GM12878 (cell line): ENCODE results near the gene ZNF627. TPM values are rescaled to one million over a fixed set of nuclear protein-coding genes. Genes with fewer than 3 reads are reported as not detected.

Experiments
- polyA plus RNA-seq, 11 experiments: library from polyadenylated mRNA; depleted of rRNA in 4 of 11; unstranded in 6 of 11; stranded (reverse) in 5 of 11; fragments of >200 nt; fragmentation: Nextera tagmentation in 4 of 11; fragmentation: Illumina TruSeq in 1 of 11; extraction: Ambion mirVana in 4 of 11; extraction: Trizol in 1 of 11; gene quantifications; 1 replicate in 1 of 11; 2 replicates in 10 of 11; pipeline versions ENCODE4 v1.2.1 to v1.2.3, GENCODE V29; 2011 to 2016; ENCODE audit warnings: inconsistent platforms in 2 of 11, missing spikeins in 2 of 11, low read depth in 1 of 11
- total RNA-seq, 4 experiments: library from RNA; depleted of rRNA in 3 of 4; stranded (reverse); fragments of >200 nt in 3 of 4; fragmentation: Illumina TruSeq in 1 of 4; extraction: Trizol in 1 of 4; gene quantifications; 2 replicates each; pipeline versions ENCODE4 v1.2.1 to v1.2.3, GENCODE V29; 2013 to 2021

ZNF627 gene
- total and polyA plus RNA-seq, 10 of the 15 experiments (the other 5 are each of a cell fraction or from before 2014, with no cell fraction given), result 5.1 to 13.7 (median 10.2) TPM

Other genes with a start within 250 kb of the ZNF627 start
Only the 7 nearest of the 16 such genes appear.
- gene ELAVL3, start 116.4 kb upstream of the ZNF627 start, total RNA-seq (2014; rRNA removed), result under 0.01 TPM in 1 of 2 replicates, not detected in the other
- gene ELAVL3, start 116.4 kb upstream of the ZNF627 start, total RNA-seq (2014; rRNA removed; fragmentation: Illumina TruSeq; extraction: Trizol), result not detected in 2 replicates
- not detected in 2 replicates for gene ELAVL3, start 116.4 kb upstream of the ZNF627 start, total RNA-seq (2021)
- not detected in 2 replicates for gene ELAVL3, start 116.4 kb upstream of the ZNF627 start, polyA plus RNA-seq (2011; rRNA removed)
- gene ELAVL3, start 116.4 kb upstream of the ZNF627 start, polyA plus RNA-seq (2014; fragmentation: Illumina TruSeq; extraction: Trizol), result 0.01 TPM in 1 of 2 replicates, not detected in the other
- gene ELAVL3, start 116.4 kb upstream of the ZNF627 start, polyA plus RNA-seq (2014; fragmentation: Nextera tagmentation; extraction: Ambion mirVana), result not detected
- 0.06 TPM in 1 of 2 replicates, not detected in the other for gene ELAVL3, start 116.4 kb upstream of the ZNF627 start, polyA plus RNA-seq (2014; rRNA removed)
- under 1 TPM in 1 of 2 experiments, not detected in 1; 0.05 TPM for gene ELAVL3, start 116.4 kb upstream of the ZNF627 start, polyA plus RNA-seq (2016; fragmentation: Nextera tagmentation; extraction: Ambion mirVana)
- 6.8 and 7.2 TPM in 2 replicates for gene ZNF653, start 91.6 kb upstream of the ZNF627 start, total RNA-seq (2014; rRNA removed)
- 4.3 and 5.2 TPM in 2 replicates for gene ZNF653, start 91.6 kb upstream of the ZNF627 start, total RNA-seq (2014; rRNA removed; fragmentation: Illumina TruSeq; extraction: Trizol)
- gene ZNF653, start 91.6 kb upstream of the ZNF627 start, total RNA-seq (2021), result 9.5 and 10.0 TPM in 2 replicates
- gene ZNF653, start 91.6 kb upstream of the ZNF627 start, polyA plus RNA-seq (2011; rRNA removed), result 9.5 and 13.2 TPM in 2 replicates
- gene ZNF653, start 91.6 kb upstream of the ZNF627 start, polyA plus RNA-seq (2014; fragmentation: Illumina TruSeq; extraction: Trizol), result 1.8 and 6.2 TPM in 2 replicates
- gene ZNF653, start 91.6 kb upstream of the ZNF627 start, polyA plus RNA-seq (2014; fragmentation: Nextera tagmentation; extraction: Ambion mirVana), result not detected
- 8.1 and 11.2 TPM in 2 replicates for gene ZNF653, start 91.6 kb upstream of the ZNF627 start, polyA plus RNA-seq (2014; rRNA removed)
- gene ZNF653, start 91.6 kb upstream of the ZNF627 start, polyA plus RNA-seq (2016; fragmentation: Nextera tagmentation; extraction: Ambion mirVana), result 1 to 10 TPM; 2.2 to 2.8 TPM
- gene ECSIT, start 68.3 kb upstream of the ZNF627 start, total RNA-seq (2014; rRNA removed), result 56.8 and 59.6 TPM in 2 replicates
- gene ECSIT, start 68.3 kb upstream of the ZNF627 start, total RNA-seq (2014; rRNA removed; fragmentation: Illumina TruSeq; extraction: Trizol), result 20.0 and 24.0 TPM in 2 replicates
- gene ECSIT, start 68.3 kb upstream of the ZNF627 start, total RNA-seq (2021), result 52.7 and 54.6 TPM in 2 replicates
- gene ECSIT, start 68.3 kb upstream of the ZNF627 start, polyA plus RNA-seq (2011; rRNA removed), result 23.9 and 46.7 TPM in 2 replicates
- gene ECSIT, start 68.3 kb upstream of the ZNF627 start, polyA plus RNA-seq (2014; fragmentation: Illumina TruSeq; extraction: Trizol), result 5.7 and 24.0 TPM in 2 replicates
- gene ECSIT, start 68.3 kb upstream of the ZNF627 start, polyA plus RNA-seq (2014; fragmentation: Nextera tagmentation; extraction: Ambion mirVana), result 1 to 10 TPM; 1.0 to 4.9 TPM
- gene ECSIT, start 68.3 kb upstream of the ZNF627 start, polyA plus RNA-seq (2014; rRNA removed), result 40.3 and 50.2 TPM in 2 replicates
- gene ECSIT, start 68.3 kb upstream of the ZNF627 start, polyA plus RNA-seq (2016; fragmentation: Nextera tagmentation; extraction: Ambion mirVana), result 10 to 100 TPM; 42.3 to 43.6 TPM
- 0.40 and 0.71 TPM in 2 replicates for gene CNN1, start 58.6 kb upstream of the ZNF627 start, total RNA-seq (2014; rRNA removed)
- gene CNN1, start 58.6 kb upstream of the ZNF627 start, total RNA-seq (2014; rRNA removed; fragmentation: Illumina TruSeq; extraction: Trizol), result 0.31 and 0.46 TPM in 2 replicates
- gene CNN1, start 58.6 kb upstream of the ZNF627 start, total RNA-seq (2021), result 0.44 and 0.48 TPM in 2 replicates
- gene CNN1, start 58.6 kb upstream of the ZNF627 start, polyA plus RNA-seq (2011; rRNA removed), result 0.15 and 0.19 TPM in 2 replicates
- 0.19 TPM in 1 of 2 replicates, not detected in the other for gene CNN1, start 58.6 kb upstream of the ZNF627 start, polyA plus RNA-seq (2014; fragmentation: Illumina TruSeq; extraction: Trizol)
- under 1 TPM; 0.03 to 0.04 TPM for gene CNN1, start 58.6 kb upstream of the ZNF627 start, polyA plus RNA-seq (2014; fragmentation: Nextera tagmentation; extraction: Ambion mirVana)
- 0.22 and 0.55 TPM in 2 replicates for gene CNN1, start 58.6 kb upstream of the ZNF627 start, polyA plus RNA-seq (2014; rRNA removed)
- under 1 TPM in 1 of 2 experiments, not detected in 1; 0.58 TPM for gene CNN1, start 58.6 kb upstream of the ZNF627 start, polyA plus RNA-seq (2016; fragmentation: Nextera tagmentation; extraction: Ambion mirVana)
- gene ELOF1, start 38.3 kb upstream of the ZNF627 start, total RNA-seq (2014; rRNA removed), result 75.7 and 81.2 TPM in 2 replicates
- 89.0 and 98.0 TPM in 2 replicates for gene ELOF1, start 38.3 kb upstream of the ZNF627 start, total RNA-seq (2014; rRNA removed; fragmentation: Illumina TruSeq; extraction: Trizol)
- gene ELOF1, start 38.3 kb upstream of the ZNF627 start, total RNA-seq (2021), result 85.1 and 88.2 TPM in 2 replicates
- 24.6 and 37.9 TPM in 2 replicates for gene ELOF1, start 38.3 kb upstream of the ZNF627 start, polyA plus RNA-seq (2011; rRNA removed)
- 56.3 and 97.7 TPM in 2 replicates for gene ELOF1, start 38.3 kb upstream of the ZNF627 start, polyA plus RNA-seq (2014; fragmentation: Illumina TruSeq; extraction: Trizol)
- gene ELOF1, start 38.3 kb upstream of the ZNF627 start, polyA plus RNA-seq (2014; fragmentation: Nextera tagmentation; extraction: Ambion mirVana), result 10 to 100 TPM; 11.7 to 28.6 TPM
- gene ELOF1, start 38.3 kb upstream of the ZNF627 start, polyA plus RNA-seq (2014; rRNA removed), result 106 and 127 TPM in 2 replicates
- gene ELOF1, start 38.3 kb upstream of the ZNF627 start, polyA plus RNA-seq (2016; fragmentation: Nextera tagmentation; extraction: Ambion mirVana), result 100 to 1,000 TPM; 118 to 124 TPM
- gene ACP5, start 19.8 kb upstream of the ZNF627 start, total RNA-seq (2014; rRNA removed), result 70.0 TPM in 2 replicates
- gene ACP5, start 19.8 kb upstream of the ZNF627 start, total RNA-seq (2014; rRNA removed; fragmentation: Illumina TruSeq; extraction: Trizol), result 31.7 and 38.3 TPM in 2 replicates
- 43.6 and 46.9 TPM in 2 replicates for gene ACP5, start 19.8 kb upstream of the ZNF627 start, total RNA-seq (2021)
- gene ACP5, start 19.8 kb upstream of the ZNF627 start, polyA plus RNA-seq (2011; rRNA removed), result 3.5 and 5.5 TPM in 2 replicates
- gene ACP5, start 19.8 kb upstream of the ZNF627 start, polyA plus RNA-seq (2014; fragmentation: Illumina TruSeq; extraction: Trizol), result 30.4 and 37.6 TPM in 2 replicates
- 1 to 10 TPM; 1.0 to 2.2 TPM for gene ACP5, start 19.8 kb upstream of the ZNF627 start, polyA plus RNA-seq (2014; fragmentation: Nextera tagmentation; extraction: Ambion mirVana)
- 73.4 and 78.1 TPM in 2 replicates for gene ACP5, start 19.8 kb upstream of the ZNF627 start, polyA plus RNA-seq (2014; rRNA removed)
- 10 to 100 TPM; 35.9 to 36.0 TPM for gene ACP5, start 19.8 kb upstream of the ZNF627 start, polyA plus RNA-seq (2016; fragmentation: Nextera tagmentation; extraction: Ambion mirVana)
- 3.8 and 4.5 TPM in 2 replicates for gene ZNF823, start 141.5 kb downstream of the ZNF627 start, total RNA-seq (2014; rRNA removed)
- 4.9 and 5.4 TPM in 2 replicates for gene ZNF823, start 141.5 kb downstream of the ZNF627 start, total RNA-seq (2014; rRNA removed; fragmentation: Illumina TruSeq; extraction: Trizol)
- gene ZNF823, start 141.5 kb downstream of the ZNF627 start, total RNA-seq (2021), result 3.4 and 3.7 TPM in 2 replicates
- gene ZNF823, start 141.5 kb downstream of the ZNF627 start, polyA plus RNA-seq (2011; rRNA removed), result 8.0 and 11.9 TPM in 2 replicates
- 4.9 and 5.4 TPM in 2 replicates for gene ZNF823, start 141.5 kb downstream of the ZNF627 start, polyA plus RNA-seq (2014; fragmentation: Illumina TruSeq; extraction: Trizol)
- gene ZNF823, start 141.5 kb downstream of the ZNF627 start, polyA plus RNA-seq (2014; fragmentation: Nextera tagmentation; extraction: Ambion mirVana), result 1 to 10 TPM; 3.3 TPM
- gene ZNF823, start 141.5 kb downstream of the ZNF627 start, polyA plus RNA-seq (2014; rRNA removed), result 2.5 and 3.7 TPM in 2 replicates
- 1 to 10 TPM; 4.5 to 5.0 TPM for gene ZNF823, start 141.5 kb downstream of the ZNF627 start, polyA plus RNA-seq (2016; fragmentation: Nextera tagmentation; extraction: Ambion mirVana)